Thyroid gland (tissue), 4 donors: Measurements from ENCODE around the gene LRRC75B.
"Not testable (repeated sequence)": the region's sequence is repeated elsewhere in the genome, so short reads cannot be mapped to it uniquely, and the experiment has no call there.

Experiments used
- CTCF ChIP-seq, 6 experiments: fragments of 200-600 bp in 3 of 6; fragments of 450-650 bp in 3 of 6; sonication (generic) in 3 of 6; IDR thresholded peaks; one replicate each; pipeline ENCODE4 v1.5.1; 2016 to 2019; ENCODE audit warnings: antibody characterized with exemption in 6 of 6, mild to moderate bottlenecking in 2 of 6, inconsistent platforms in 1 of 6, moderate library complexity in 1 of 6
- POLR2A ChIP-seq, 2 donors: fragments of 450-650 bp; IDR thresholded peaks; one replicate each; pipeline ENCODE4 v1.6.1; 2017; ENCODE audit warnings: antibody characterized with exemption in 2 of 2, mild to moderate bottlenecking in 2 of 2, moderate library complexity in 1 of 2

GRCh38 chr22:24599958-24600715, 7.3 kb upstream of the LRRC75B start:
- not testable (repeated sequence) for TF ChIP-seq CTCF, POLR2A (IDR thresholded peaks at IDR 0.05)
